Measurements from ENCODE around the gene WFIKKN2. TPM values are rescaled to one million over a fixed set of nuclear protein-coding genes. Genes with fewer than 3 reads are reported as not detected.

The WFIKKN2 gene
- total and polyA plus RNA-seq, 10 of the 15 experiments (the other 5 are each of a cell fraction or from before 2014, with no cell fraction given) = 0.06 TPM; not detected in 9

GRCh38 chr17:50844117-50844700, 8.8 kb downstream of the WFIKKN2 start (continued):
- TF ChIP-seq, protein P1, sequence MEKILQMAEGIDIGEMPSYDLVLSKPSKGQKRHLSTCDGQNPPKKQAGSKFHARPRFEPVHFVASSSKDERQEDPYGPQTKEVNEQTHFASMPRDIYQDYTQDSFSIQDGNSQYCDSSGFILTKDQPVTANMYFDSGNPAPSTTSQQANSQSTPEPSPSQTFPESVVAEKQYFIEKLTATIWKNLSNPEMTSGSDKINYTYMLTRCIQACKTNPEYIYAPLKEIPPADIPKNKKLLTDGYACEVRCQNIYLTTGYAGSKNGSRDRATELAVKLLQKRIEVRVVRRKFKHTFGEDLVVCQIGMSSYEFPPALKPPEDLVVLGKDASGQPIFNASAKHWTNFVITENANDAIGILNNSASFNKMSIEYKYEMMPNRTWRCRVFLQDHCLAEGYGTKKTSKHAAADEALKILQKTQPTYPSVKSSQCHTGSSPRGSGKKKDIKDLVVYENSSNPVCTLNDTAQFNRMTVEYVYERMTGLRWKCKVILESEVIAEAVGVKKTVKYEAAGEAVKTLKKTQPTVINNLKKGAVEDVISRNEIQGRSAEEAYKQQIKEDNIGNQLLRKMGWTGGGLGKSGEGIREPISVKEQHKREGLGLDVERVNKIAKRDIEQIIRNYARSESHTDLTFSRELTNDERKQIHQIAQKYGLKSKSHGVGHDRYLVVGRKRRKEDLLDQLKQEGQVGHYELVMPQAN (conservative IDR thresholded peaks at IDR 0.05) = no peak
- no peak for TF ChIP-seq YY1 (IDR thresholded peaks at IDR 0.05; ENCODE audit: low read depth, low read length)
- TF ChIP-seq SRF (IDR thresholded peaks at IDR 0.05; ENCODE audit: low read depth in 2 of 2, low read length in 2 of 2) = no peak
- no peak for TF ChIP-seq ZZZ3 (IDR thresholded peaks at IDR 0.05; ENCODE audit: control insufficient read depth, insufficient read length, low read depth)
- no peak for TF ChIP-seq LARP7 (IDR thresholded peaks at IDR 0.05)
- TF ChIP-seq POLR2A (IDR thresholded peaks at IDR 0.05; ENCODE audit: low read depth, low read length) = no peak
- TF ChIP-seq NFYB (IDR thresholded peaks at IDR 0.05; ENCODE audit: insufficient read depth, low read depth, low read length) = no peak
- TF ChIP-seq ESRRA (IDR thresholded peaks at IDR 0.05; ENCODE audit: low read length) = no peak
- TF ChIP-seq CEBPZ (IDR thresholded peaks at IDR 0.05; ENCODE audit: low read depth, low read length) = no peak
- no peak for TF ChIP-seq EP300 (IDR thresholded peaks at IDR 0.05; ENCODE audit: borderline replicate concordance in 1 of 2, control insufficient read depth in 1 of 2, low read depth in 2 of 2, low read length in 2 of 2)
- TF ChIP-seq POLR2AphosphoS5 (IDR thresholded peaks at IDR 0.05; ENCODE audit: low read length) = no peak
- TF ChIP-seq, protein P2, sequence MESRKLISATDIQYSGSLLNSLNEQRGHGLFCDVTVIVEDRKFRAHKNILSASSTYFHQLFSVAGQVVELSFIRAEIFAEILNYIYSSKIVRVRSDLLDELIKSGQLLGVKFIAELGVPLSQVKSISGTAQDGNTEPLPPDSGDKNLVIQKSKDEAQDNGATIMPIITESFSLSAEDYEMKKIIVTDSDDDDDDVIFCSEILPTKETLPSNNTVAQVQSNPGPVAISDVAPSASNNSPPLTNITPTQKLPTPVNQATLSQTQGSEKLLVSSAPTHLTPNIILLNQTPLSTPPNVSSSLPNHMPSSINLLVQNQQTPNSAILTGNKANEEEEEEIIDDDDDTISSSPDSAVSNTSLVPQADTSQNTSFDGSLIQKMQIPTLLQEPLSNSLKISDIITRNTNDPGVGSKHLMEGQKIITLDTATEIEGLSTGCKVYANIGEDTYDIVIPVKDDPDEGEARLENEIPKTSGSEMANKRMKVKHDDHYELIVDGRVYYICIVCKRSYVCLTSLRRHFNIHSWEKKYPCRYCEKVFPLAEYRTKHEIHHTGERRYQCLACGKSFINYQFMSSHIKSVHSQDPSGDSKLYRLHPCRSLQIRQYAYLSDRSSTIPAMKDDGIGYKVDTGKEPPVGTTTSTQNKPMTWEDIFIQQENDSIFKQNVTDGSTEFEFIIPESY (IDR thresholded peaks at IDR 0.05) = no peak
- TF ChIP-seq, protein P3, sequence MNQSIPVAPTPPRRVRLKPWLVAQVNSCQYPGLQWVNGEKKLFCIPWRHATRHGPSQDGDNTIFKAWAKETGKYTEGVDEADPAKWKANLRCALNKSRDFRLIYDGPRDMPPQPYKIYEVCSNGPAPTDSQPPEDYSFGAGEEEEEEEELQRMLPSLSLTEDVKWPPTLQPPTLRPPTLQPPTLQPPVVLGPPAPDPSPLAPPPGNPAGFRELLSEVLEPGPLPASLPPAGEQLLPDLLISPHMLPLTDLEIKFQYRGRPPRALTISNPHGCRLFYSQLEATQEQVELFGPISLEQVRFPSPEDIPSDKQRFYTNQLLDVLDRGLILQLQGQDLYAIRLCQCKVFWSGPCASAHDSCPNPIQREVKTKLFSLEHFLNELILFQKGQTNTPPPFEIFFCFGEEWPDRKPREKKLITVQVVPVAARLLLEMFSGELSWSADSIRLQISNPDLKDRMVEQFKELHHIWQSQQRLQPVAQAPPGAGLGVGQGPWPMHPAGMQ (IDR thresholded peaks at IDR 0.05; ENCODE audit: borderline replicate concordance) = no peak

All from GM12878 (cell line).